GM21619 (cell line): ENCODE measurements around the gene RBCK1.

Source experiments
- ATAC-seq: cut with Tn5 transposase; IDR thresholded peaks from one replicate; pipeline ENCODE4 v1.9.1; 2021; ENCODE audit not compliant: unreplicated experiment

RBCK1 gene

GRCh38 chr20:416950-417800 is 9.1 kb downstream of the RBCK1 start:
- no peak for ATAC-seq

GRCh38 chr20:417801-418342 is 9.8 kb downstream of the RBCK1 start:
- no peak for ATAC-seq

GRCh38 chr20:418858-419365 is 10.8 kb downstream of the RBCK1 start:
- no peak for ATAC-seq

GRCh38 chr20:419556-420165 is 11.6 kb downstream of the RBCK1 start:
- no peak for ATAC-seq

- no peak for ATAC-seq
These were observed 12.1 kb downstream of the RBCK1 start for GRCh38 chr20:420166-420620.

- ATAC-seq = no peak
These were observed 12.8 kb downstream of the RBCK1 start for GRCh38 chr20:420721-421574.

- ATAC-seq = no peak
These were observed 13.7 kb downstream of the RBCK1 start for GRCh38 chr20:421685-422250.

- no peak for ATAC-seq
These were observed 18.5 kb downstream of the RBCK1 start for GRCh38 chr20:426566-426965.

GRCh38 chr20:427401-427800 is 19.3 kb downstream of the RBCK1 start:
- no peak for ATAC-seq

GRCh38 chr20:427849-428657 is 20.0 kb downstream of the RBCK1 start:
- no peak for ATAC-seq

GRCh38 chr20:428658-429200 is 20.6 kb downstream of the RBCK1 start:
- no peak for ATAC-seq

- ATAC-seq = no peak
These were observed 22.2 kb downstream of the RBCK1 start for GRCh38 chr20:430091-430999.

GRCh38 chr20:431012-431904 is 23.2 kb downstream of the RBCK1 start:
- ATAC-seq = no peak

- ATAC-seq = no peak
These were observed 24.1 kb downstream of the RBCK1 start for GRCh38 chr20:432208-432607.

- ATAC-seq = no peak
These were observed 24.7 kb downstream of the RBCK1 start for GRCh38 chr20:432677-433299.

GRCh38 chr20:433300-433975 is 25.3 kb downstream of the RBCK1 start:
- peak; percentile 82 for ATAC-seq

- ATAC-seq = no peak
These were observed 26.1 kb downstream of the RBCK1 start for GRCh38 chr20:434221-434620.
